Neutrophil (primary cell): ENCODE results near the gene ARID4B.

Experiments
- H3K27ac ChIP-seq: fragments of 200-600 bp; sonication (generic); 2 replicates; pipeline ENCODE4 v1.5.1; 2016; ENCODE audit warnings: mild to moderate bottlenecking, moderate library complexity
- H3K27me3 ChIP-seq: fragments of 200-600 bp; sonication (generic); 2 replicates; pipeline ENCODE4 v1.6.0; 2016; ENCODE audit warnings: mild to moderate bottlenecking
- H3K36me3 ChIP-seq: fragments of 200-600 bp; sonication (generic); 2 replicates; pipeline ENCODE4 v1.5.1; 2017
- H3K4me1 ChIP-seq, 2 experiments: fragments of 200-600 bp in 1 of 2; sonication (generic) in 1 of 2; 1 replicate in 1 of 2; 2 replicates in 1 of 2; pipeline versions ENCODE4 v1.5.1 to v1.6.1; 2013 to 2016; ENCODE audit warnings: low read depth in 1 of 2, low read length in 1 of 2, mild to moderate bottlenecking in 1 of 2, moderate library complexity in 1 of 2; ENCODE audit not compliant: control insufficient read depth in 1 of 2, insufficient read depth in 1 of 2
- H3K4me3 ChIP-seq, 2 experiments: fragments of 200-600 bp in 1 of 2; sonication (generic) in 1 of 2; 1 replicate in 1 of 2; 2 replicates in 1 of 2; pipeline ENCODE4 v1.5.1; 2013 to 2016; ENCODE audit warnings: low read depth in 1 of 2, low read length in 1 of 2, mild to moderate bottlenecking in 1 of 2, moderate library complexity in 1 of 2
- H3K9me3 ChIP-seq: fragments of 200-600 bp; sonication (generic); 2 replicates; pipeline ENCODE4 v1.5.1; 2016
- CTCF ChIP-seq: fragments of 200-600 bp; sonication (generic); IDR thresholded peaks from 2 replicates; pipeline ENCODE4 v1.5.1; 2016; ENCODE audit warnings: antibody characterized with exemption

ARID4B gene

GRCh38 chr1:235124111-235124510, 203.9 kb downstream of the ARID4B start:
- peaks cover 17% of the 10 kb centered on the region for H3K36me3 ChIP-seq
- peaks cover 13 to 19% of the 10 kb centered on the region in 2 experiments for H3K4me1 ChIP-seq
- H3K27ac ChIP-seq: no peak overlapping the region
- H3K4me3 ChIP-seq: no peak overlapping the region
- no peaks in the 10 kb centered on the region for H3K9me3 ChIP-seq
- TF ChIP-seq CTCF: no peak
- H3K27me3 ChIP-seq: no peaks in the 10 kb centered on the region

GRCh38 chr1:235122348-235122747, 205.6 kb downstream of the ARID4B start:
- H3K4me3 ChIP-seq: no peak overlapping the region
- TF ChIP-seq CTCF: no peak
- no peak overlapping the region for H3K27ac ChIP-seq
- H3K9me3 ChIP-seq: no peaks in the 10 kb centered on the region
- peaks cover 35% of the 10 kb centered on the region for H3K36me3 ChIP-seq
- no peaks in the 10 kb centered on the region for H3K27me3 ChIP-seq
- H3K4me1 ChIP-seq: peaks cover 1 to 6% of the 10 kb centered on the region in 2 experiments
